HG03571 (cell line): ENCODE measurements around the gene TOB1.

Experiments used
- ATAC-seq: cut with Tn5 transposase; IDR thresholded peaks from one replicate; pipeline ENCODE4 v1.9.1; 2021; ENCODE audit not compliant: unreplicated experiment

The TOB1 gene

GRCh38 chr17:50866261-50866949 lies at the start of gene TOB1:
Gene TOB1, minus strand, starts transcription at chr17:50866354. Its CDS starts 2,337 bp downstream, at chr17:50864017.
- peak; percentile 65 for ATAC-seq

DNA sequence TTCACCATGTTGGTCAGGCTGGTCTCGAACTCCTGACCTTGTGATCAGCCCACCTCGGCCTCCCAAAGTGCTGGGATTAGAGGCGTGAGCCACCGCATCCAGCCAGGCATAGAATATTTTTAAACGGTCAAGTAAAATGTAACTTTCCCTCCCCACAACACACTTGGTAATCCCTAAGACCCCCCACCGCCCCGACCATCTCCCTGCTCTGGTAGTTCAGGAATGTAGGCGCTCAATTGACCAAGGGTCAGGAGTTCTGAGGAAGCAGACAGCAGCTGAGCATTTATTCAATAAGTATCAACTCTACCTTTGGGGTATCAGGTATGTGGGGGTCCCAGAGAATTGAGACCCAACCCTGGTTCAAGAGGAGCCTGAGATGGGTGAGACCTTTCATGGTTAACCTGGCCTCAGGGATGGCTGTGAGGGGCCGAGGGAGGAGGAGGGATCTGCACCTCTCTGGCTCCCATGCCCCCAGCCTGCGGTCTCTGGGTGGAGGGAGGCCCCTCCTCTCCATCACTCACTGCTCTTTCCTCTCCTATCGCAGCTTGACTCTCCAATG lies 48.4 kb upstream of the TOB1 start:
- no peak for ATAC-seq

- ATAC-seq = no peak
Observed at GRCh38 chr17:50913120-50913519, 47.0 kb upstream of the TOB1 start.

GRCh38 chr17:50911890-50912289 lies 45.7 kb upstream of the TOB1 start:
- no peak for ATAC-seq

DNA sequence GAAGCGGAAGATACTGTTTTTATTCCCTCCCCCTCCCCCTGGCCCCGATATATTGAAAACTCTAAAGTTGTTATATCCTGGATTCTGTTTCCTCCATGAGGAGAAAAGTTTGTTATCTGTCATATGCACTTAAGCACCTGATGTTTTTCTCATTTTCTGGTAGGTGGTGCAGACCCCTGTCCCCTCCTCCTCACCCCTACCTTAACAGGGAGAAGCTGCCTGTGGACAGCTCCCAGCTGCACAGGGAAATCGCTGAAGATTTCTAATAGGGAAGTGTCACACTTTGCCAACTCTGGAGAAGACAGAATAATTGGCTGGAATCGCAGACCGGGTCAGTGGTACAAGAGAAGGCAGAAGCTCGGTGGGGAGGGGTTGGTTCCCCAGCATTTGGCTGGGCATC lies 45.3 kb upstream of the TOB1 start:
- ATAC-seq = no peak

GRCh38 chr17:50909765-50910605 lies 43.8 kb upstream of the TOB1 start:
- no peak for ATAC-seq

GRCh38 chr17:50908860-50909764 lies 43.0 kb upstream of the TOB1 start:
- ATAC-seq = no peak

GRCh38 chr17:50908140-50908859 lies 42.1 kb upstream of the TOB1 start:
- ATAC-seq = no peak

DNA sequence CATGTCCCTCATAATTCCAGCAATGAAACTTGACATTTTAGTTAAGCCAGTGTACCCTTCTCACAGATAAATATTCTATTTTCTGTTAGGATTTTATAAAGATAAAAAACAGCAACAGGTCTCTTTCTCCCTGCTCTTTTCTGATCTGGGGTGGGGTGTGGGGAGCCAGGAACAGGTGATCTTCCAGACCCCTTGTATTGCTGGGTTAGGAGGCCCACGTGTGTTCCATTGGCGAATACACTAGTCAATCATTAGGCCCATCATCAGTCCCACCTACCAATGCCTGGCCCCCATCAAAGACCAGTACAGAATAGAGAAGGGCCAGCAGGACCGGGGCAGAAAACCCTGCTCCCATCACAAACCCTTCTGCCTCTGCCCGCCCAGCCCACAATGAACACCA lies 40.3 kb upstream of the TOB1 start:
- no peak for ATAC-seq

- no peak for ATAC-seq
Observed at GRCh38 chr17:50905460-50905803, 39.3 kb upstream of the TOB1 start.

GRCh38 chr17:50904518-50905459 lies 38.6 kb upstream of the TOB1 start:
- no peak for ATAC-seq

GRCh38 chr17:50903604-50904517 lies 37.7 kb upstream of the TOB1 start:
- no peak for ATAC-seq

DNA sequence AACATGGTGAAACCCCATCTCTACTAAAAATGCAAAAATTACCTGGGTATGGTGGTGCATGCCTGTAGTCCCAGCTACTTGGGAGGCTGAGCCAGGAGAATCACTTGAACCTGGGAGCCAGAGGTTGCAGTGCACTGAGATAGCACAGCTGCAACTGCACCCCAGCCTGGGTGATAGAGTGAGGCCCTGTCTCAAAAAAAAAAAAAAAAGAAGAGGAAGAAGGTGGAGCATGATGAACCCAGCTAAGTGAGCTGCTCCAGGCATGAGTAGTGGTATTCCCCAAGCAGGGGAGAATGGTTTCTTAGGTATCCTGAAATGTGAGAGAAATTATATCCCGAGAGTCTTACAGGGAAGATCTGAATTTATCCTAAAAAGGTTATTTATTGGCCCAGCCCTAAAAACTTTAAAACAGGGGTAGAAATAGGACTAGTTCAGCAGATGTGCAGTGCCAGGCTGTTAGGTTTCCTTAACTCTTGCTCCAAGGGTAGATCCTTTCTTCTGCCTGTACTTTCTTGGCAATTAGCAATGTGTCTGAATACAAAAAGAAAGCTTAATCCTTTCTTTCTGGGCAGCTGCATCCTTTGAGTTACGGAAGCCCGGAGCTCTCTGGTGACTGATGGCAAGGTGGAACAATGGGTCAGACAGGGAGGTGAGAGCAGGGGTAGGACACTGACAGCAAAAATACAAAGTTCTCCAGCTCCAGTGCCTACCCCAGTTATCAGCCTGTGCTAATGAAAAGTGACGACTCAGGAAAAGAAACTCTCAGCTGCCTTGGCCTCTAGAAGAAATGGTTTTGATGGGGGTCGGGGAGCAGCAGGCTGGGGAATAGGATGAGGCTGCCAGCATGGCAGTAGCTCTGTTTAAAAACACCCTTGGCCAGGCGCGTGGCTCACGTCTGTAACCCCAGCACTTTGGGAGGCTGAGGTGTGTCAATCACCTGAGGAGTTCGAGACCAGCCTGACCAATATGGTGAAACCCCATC lies 36.5 kb upstream of the TOB1 start:
- no peak for ATAC-seq

DNA sequence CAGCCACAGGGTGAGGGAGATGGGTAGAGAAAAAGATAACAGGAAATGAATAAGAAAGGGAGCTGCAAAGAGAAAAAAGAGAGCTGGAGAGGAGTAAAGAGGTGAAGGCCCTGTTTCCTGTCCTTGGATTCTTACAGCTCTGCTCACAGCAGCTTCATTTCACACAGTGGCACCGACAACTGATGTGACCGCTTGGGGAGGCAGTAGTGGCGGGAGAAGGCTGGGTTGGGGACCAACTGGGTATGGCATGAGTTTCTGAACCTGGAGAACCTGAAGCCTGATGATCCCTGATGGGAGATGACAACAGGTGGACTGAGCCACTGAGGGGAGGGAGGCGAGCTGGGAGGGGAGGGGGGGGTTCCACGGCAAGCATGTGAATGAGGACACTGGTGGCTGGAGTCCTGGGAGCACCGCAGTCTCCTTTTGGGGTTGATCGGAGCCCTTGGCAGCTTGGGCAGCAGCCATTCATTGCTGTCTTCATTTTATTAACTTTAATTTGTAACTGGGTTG lies 34.3 kb upstream of the TOB1 start:
- ATAC-seq = no peak

GRCh38 chr17:50899559-50900319 lies 33.6 kb upstream of the TOB1 start:
- ATAC-seq = no peak

- no peak for ATAC-seq
Observed at GRCh38 chr17:50899005-50899460, 32.9 kb upstream of the TOB1 start.
